OCI-LY3 (cell line): Measurements from ENCODE around the gene PM20D1.

Experiments
- EZH2phosphoT487 ChIP-seq: fragments of 200-600 bp; shearing (Covaris generic); IDR thresholded peaks from 2 replicates; pipeline ENCODE4 v1.6.1; 2018; ENCODE audit warnings: antibody characterized with exemption, mixed run types, low read depth
- TF ChIP-seq, protein P1 (sequence below): fragments of 200-600, 300-600 bp; sonication (generic); IDR thresholded peaks from 2 replicates; pipeline ENCODE4 v1.5.1; 2014; ENCODE audit warnings: antibody characterized with exemption, low read length, low read depth

DNA sequence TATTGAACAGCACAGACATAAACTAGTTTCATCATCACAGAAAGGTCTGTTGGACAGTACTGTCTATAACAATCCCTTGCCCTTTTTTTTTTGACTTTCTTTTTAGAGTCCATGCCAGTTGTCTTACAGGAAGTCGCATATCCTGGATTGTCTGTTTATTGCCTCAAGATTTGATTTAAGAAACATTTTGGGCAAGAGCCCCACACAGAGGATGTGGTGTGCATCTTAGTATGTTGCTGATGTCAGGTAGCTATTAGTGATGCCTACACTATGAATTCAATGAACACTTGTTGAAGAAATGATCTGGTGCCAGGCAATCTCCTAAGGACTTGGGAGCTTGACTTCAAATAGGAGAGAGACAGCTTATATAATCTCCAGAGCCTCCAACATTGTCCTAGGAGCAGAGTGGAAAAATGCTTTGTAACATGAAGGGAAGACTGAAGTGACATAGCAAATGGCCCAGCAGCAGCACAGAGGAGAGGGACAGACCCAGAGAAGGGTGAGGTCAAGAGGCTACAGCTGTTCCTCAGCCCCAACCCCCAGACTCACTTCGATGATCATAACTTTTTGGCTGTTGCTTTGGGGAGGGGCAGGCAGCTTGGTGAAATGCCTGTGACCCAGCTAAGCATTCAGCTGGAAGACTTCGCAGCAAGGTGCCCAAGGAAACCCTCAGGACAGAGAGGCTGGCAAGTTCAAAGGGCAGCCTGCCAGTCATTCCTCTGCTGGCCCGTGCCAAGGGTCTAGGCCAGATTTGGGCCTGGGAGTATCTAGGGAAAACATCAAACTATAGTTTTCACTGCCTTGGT is 67.1 kb downstream of the PM20D1 start:
- TF ChIP-seq, protein P1, sequence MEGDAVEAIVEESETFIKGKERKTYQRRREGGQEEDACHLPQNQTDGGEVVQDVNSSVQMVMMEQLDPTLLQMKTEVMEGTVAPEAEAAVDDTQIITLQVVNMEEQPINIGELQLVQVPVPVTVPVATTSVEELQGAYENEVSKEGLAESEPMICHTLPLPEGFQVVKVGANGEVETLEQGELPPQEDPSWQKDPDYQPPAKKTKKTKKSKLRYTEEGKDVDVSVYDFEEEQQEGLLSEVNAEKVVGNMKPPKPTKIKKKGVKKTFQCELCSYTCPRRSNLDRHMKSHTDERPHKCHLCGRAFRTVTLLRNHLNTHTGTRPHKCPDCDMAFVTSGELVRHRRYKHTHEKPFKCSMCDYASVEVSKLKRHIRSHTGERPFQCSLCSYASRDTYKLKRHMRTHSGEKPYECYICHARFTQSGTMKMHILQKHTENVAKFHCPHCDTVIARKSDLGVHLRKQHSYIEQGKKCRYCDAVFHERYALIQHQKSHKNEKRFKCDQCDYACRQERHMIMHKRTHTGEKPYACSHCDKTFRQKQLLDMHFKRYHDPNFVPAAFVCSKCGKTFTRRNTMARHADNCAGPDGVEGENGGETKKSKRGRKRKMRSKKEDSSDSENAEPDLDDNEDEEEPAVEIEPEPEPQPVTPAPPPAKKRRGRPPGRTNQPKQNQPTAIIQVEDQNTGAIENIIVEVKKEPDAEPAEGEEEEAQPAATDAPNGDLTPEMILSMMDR, result peak; percentile 17; the same call in 1 of the 2 replicates
- no peak for TF ChIP-seq EZH2phosphoT487
